HG03108 (cell line): ENCODE results near the gene PDE7B.

Experiments used
- ATAC-seq: cut with Tn5 transposase; IDR thresholded peaks from one replicate; pipeline ENCODE4 v1.9.1; 2021; ENCODE audit warnings: moderate library complexity; ENCODE audit not compliant: unreplicated experiment

The PDE7B gene

DNA sequence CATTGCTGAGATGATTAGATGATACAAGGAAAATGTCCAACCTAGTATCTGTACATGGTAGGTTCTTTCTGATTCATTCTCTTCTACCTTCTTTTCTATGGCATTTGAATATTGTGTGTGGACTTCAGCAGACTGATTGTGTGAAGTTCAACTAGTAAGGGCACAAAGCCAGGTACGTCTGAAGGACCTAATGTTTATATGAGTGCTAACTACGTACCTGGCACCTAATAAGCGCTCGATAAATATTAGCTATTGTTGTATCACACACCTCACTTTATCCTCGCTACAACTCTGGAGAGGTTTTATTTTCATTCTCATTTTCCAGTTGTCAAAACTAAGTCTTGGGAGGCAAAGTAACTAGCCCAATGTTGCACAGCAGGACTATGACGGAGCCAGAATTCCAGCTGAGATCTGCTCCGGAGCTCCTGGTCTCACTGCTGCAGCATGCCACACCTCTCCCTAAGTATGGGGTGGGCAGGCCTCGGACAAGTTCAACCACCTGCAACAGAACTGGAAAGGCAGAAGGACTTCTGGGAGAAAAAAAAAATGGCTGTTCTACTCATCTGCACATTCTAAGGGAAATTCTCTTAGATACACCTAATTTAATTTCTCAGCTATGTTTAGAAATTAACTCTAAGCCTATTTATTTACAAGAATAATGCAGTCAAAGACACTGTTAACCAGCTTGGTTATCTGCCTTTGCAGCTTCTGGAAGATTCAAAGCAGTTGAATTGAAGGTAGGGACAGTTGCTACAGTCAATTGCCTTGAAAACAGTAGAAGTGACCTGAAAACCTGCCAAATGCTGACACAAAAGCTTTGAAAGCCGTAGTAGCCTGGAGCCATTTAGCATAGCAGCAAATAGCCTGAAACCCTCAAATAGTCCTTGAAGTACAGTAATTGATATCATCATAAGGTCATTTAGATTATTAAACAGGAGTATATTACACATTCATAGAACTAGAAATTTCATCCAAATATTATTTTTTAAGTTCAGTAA lies 165.0 kb downstream of the PDE7B start:
- ATAC-seq, result no peak

DNA sequence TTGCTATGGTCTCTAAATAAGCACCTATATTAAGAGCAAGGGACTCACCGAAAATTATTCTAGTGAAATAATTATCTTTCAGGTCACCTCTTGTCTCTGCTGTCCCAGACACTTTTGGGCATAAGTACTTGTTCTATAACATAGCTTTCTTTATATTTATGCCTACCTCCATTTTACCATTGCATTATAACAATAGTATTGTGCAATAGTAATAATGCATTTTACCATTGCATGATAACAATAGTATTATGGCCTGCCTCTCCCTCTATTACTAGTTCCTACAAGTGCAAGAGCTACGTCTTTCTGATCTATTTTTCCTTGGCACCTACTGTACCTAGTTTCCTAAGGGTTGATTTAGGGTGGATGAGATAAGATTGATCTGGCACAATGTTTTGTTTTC lies 169.2 kb downstream of the PDE7B start:
- ATAC-seq, result no peak

DNA sequence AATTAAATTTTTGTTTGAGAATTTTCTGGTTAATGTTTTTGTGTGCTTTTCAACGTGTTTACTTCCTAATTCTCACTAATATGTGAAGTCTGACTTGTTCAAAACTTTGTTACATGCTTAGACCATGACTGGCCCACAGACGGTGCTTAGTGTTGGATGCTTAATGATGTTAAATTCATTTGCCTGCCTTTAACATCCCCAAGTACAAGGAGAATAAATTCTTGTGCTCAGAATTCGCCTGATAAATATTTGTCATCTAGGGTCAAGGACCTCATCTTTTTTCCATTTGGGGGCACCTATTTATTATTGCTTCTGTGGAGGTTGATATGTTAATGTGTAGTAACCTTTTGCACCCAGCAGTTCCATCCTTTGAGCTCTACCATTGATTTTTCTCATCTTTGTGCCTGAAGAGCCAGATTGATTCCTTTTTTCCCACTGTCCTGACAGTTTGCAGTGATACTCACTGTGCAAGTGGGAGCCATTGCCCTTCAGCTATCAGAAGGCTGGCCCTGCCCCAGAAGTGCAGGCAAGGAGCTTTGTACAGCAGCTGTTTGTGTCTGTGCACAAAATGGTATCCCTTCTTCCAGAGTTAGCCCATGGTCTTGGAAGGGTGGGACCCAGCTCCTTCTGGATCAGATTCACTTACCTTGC lies 170.8 kb downstream of the PDE7B start:
- ATAC-seq, result no peak

DNA sequence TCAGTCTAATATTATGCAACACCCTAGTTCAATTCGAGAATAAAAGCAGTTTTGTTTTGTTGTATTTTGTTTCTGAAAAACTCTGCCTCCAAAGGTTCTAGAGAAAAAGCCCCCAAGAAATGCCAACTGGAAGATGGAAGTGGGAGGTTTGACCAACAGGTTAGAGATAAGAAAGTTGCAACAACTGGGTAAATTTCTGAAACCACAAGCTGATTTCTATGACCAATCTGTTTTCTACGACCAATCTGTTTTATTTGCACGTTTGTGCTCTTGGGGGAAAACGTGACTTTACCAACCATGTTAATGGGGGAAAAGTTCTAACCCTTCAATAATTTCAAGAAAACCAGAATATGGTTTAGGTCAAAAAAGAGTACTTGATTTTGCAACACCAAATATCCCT lies 173.2 kb downstream of the PDE7B start:
- no peak for ATAC-seq

DNA sequence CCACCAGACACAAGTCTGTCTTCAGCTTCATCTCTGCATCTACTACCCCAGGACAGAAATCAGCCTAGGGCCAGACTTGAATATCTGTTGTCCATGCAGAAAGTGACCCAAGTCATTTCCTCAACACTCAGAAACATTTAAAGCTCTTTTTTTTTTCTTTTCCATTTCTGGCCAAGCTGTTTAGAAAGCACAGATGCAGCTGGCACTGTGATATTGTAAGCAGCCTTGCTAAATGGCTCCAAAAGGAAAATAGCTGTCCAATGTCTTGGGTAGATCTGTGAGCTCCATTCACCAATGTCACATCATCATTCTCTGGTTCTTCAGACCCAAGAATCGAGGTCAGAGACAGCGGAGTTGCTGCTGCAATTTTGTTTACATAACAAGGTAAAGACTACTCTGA lies 174.2 kb downstream of the PDE7B start:
- no peak for ATAC-seq

DNA sequence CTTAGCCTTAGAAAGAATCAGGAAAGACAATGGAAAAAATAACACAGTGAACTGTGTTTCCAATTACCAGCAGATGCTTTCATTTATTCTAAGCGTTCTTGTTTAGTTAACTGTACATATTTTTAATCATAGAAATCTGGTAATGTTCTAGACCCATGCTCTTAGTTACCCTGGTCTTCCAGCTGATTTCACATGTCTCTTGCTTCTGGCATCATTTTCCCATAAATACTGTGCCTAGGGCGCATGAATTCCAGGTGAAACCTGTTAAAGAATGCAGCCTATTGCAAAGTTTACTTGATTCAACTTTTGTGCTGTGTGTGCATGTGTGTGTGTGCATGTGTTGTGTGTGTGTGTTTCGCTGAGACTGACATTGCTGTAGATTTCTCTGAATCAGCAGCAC lies 178.6 kb downstream of the PDE7B start:
- no peak for ATAC-seq

DNA sequence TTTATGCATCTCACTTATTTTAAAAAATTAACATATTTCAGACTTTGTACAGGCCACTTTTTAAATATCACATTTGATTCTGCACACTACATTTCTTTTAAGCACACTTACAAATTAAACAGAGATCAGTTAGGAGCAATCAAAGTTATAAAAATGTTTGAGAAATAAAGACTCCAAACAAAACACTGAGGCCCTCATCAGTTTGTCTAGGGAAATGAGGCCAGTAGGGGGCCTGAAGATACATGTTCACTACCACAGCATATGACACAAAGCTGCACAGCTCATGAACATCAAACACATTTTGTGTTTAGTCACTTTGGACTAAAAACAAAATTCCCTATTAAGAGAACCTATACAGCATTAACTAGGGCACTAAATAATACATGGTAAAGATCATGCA lies 180.5 kb downstream of the PDE7B start:
- ATAC-seq, result no peak

DNA sequence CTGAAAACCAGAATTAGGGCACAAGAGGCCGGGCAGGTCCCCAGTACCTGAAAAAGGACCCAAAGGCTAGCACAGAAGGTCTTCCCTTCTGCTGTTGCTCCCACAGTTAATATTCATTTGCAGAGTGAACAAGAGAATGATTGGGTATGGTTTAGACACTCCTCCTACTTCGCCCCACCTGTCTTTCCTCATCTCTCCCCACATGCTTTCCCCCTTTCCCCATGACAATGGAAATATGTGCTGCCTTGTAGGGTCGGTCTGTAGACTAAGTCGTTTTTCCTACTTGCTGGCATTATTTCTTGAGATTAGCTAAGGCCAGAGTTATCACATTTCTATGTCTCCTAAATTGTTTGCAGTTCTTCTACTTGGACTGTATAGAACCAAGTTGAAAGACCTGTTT lies 181.9 kb downstream of the PDE7B start:
- no peak for ATAC-seq

DNA sequence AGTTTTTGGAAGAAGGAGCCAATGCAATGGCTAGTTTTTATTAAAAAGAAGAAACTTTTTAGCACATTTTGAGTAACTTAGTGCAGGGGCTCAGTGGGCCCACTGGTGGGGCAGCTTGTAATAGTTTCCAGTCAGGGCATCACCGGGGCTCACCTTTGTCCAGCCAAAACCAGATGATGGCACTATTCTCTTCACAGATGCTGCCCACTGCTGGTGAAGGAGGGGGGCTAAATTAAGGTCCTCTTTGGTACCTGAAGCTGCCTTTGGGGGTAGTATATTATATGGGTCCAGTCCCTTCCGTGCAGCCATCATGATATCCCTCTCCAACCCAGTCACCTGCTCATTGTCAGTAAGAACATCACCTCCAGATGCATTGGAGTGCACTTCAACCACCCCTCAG lies 182.9 kb downstream of the PDE7B start:
- ATAC-seq, result no peak

- no peak for ATAC-seq
These were observed 184.0 kb downstream of the PDE7B start for GRCh38 chr6:136035378-136036070.

DNA sequence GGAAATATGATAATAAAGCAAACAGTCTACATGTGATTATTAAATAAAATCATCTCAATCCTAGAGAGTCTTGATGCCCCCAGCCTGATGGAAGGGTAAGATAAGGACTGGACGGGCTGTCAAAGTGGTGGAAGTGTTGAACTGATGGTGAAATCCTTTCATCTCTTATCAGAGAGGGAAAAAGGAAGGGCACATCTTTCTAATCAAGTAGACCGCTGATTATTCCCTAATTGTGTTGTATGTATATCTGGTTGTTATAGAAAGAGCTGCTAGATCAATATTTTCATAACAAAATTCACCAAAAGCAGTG lies 184.5 kb downstream of the PDE7B start:
- ATAC-seq, result no peak

DNA sequence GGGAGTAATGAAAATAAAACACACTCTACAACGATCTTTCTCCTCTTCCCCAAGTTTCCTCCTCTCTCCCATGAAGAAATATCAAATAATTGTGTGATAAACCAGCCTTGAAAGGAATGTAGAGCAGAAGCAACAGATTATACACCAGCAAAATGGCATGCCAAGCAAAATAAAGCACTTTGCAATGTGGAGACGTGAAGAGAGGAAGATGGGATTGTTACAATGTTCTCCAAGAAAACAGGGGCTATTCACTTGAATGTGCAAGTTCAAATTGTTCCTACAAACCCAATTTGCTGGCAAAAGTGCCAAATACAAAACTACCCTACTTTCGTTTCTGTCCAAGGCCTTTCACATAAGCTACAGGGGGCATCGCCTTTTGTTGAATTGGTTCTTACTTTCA lies 185.1 kb downstream of the PDE7B start:
- no peak for ATAC-seq

DNA sequence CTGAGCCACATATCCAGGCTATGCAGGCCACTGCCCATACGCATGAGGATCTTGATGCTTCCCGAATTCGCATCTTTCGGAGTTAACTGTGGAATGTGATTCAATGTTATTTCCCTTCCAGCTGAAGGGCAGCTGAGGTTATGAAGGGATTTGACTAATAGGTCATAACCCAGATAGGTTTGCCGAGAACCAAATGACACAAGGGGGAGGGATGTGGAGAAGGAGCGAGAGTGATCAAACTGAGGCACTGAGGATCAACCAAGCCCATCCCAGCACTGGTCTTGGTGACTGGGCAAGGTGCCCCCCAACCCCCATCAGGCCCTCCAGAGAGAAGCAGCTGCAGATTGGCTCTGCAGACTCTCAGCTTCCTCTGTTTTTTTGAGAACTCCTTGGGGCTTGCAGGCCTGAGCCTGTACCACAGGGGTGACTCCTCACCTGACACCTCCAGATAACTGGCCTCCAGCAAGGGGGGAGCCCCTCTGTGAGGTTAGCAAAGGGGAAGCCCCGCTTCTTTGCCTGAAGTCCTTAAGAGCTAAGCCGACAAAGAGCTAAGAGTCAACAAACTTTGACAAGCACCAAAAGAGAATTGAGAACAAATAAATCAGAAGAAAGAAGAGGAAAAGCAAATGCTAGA lies 185.9 kb downstream of the PDE7B start:
- no peak for ATAC-seq

- no peak for ATAC-seq
These were observed 186.5 kb downstream of the PDE7B start for GRCh38 chr6:136037876-136038460.

- ATAC-seq, result no peak
These were observed 187.0 kb downstream of the PDE7B start for GRCh38 chr6:136038531-136038930.

DNA sequence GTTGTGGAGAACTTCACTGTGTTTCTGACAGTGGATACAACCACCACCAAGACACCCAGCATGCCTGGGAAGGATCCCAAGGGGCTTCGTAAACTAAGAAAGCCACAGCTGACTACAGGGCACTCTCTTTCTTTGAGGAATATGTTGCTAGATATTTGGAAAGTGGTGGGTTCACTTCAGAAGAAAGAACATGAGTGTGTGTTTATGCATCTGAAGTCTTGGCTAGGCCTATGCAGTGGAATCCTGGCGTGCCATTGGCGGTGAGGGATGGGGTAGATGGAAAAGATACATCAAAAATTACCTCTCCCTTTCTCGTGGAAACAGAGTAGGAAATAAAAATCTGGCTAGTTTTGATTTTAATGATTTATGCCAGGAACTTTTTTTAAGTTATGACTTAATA lies 187.7 kb downstream of the PDE7B start:
- ATAC-seq, result no peak

- no peak for ATAC-seq
These were observed 199.0 kb downstream of the PDE7B start for GRCh38 chr6:136050475-136050874.

- ATAC-seq, result no peak
These were observed 199.8 kb downstream of the PDE7B start for GRCh38 chr6:136051140-136051775.

DNA sequence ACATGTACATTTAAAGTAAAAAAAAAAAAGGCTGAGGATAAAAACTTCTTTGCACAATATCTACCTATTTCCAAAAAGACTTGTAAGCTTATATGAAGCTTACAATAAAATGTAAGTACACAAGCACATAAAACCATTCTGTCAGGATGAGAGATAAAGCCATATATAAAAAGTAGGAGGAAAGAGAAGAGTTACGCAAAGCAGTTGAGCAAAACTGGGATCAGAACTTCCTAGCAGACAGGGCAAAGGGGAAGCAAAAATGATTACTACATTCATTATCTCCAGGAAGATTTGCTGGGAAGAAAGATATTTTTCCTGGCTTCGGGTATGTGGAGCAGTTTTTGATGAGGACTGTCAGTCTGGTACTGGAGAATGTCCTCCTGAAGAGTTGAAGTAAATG lies 200.5 kb downstream of the PDE7B start:
- no peak for ATAC-seq

DNA sequence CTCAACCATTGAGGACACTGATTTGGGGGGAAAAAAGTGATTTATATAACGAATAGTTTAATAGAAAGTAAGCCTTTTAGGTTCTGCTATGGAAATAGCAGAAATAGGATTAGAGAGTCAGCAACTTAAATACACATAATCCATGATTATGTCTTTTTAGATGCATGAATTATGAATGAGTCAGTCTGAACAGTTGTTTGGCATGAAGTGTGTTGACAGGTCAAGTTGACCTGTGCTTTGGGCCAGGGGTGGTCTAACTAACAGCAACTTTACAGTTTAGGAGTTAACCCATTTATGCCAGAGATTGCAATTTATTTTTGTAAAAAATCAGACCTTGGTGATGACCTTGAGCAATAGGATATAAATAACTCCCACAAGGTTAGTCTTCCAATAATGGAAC lies 207.4 kb downstream of the PDE7B start:
- no peak for ATAC-seq

- no peak for ATAC-seq
These were observed 207.8 kb downstream of the PDE7B start for GRCh38 chr6:136059308-136059707.
